Stimulated activated CD4-positive, alpha-beta T cell treated with anti-CD3 and anti-CD28 coated beads, Interleukin-15, amount 100 ng/mL, for 24 hours (primary cell): ENCODE results near the gene CTCF.

ENCODE experiments used
- DNase-seq: peaks from one replicate; pipeline ENCODE4 v3.0.0-alpha.2; 2020

Gene CTCF

DNA sequence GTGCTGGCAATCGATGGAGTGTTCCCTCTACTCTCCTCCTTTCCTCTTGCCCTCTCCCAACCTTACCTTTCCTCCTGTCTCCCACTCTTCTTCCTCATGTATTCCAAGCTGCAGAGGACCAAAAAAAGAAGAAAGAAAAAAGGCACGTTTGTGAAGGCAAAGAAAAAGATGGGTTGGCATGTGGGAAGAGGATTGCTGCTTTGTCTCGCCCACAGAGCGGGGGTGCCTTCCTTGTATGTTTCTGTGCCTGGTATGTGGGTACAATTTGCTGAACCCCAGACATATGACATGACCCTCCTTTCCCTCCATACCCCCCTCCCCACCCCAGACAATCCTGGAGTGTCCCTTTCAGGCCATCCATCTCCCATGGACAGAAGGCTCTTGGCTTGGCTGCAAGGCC is 13.1 kb upstream of the CTCF start:
- no peak for DNase-seq

DNA sequence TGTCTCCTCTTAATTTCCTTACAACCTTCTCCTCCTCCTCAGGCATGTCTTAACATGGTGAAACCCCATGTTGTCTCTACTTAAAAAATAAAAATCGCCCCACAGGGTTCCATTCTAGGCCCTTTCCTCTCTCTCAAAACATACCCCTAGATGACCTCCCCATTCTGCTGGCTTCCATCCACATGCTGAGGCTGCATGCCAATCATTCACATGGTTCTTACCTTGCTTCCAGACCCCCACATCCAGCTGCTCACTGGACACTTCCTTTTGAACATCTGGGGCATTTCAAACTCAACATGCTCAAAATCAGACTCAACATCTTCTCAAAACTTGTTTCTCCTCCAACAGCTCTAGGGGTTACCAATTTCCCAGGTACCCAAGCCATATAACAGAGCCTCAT is 12.4 kb upstream of the CTCF start:
- no peak for DNase-seq

GRCh38 chr16:67551091-67551490 is 11.2 kb upstream of the CTCF start:
- DNase-seq, result no peak

GRCh38 chr16:67551972-67552371 is 10.4 kb upstream of the CTCF start:
- DNase-seq, result no peak

GRCh38 chr16:67552476-67552875 is 9.8 kb upstream of the CTCF start:
- DNase-seq, result no peak

DNA sequence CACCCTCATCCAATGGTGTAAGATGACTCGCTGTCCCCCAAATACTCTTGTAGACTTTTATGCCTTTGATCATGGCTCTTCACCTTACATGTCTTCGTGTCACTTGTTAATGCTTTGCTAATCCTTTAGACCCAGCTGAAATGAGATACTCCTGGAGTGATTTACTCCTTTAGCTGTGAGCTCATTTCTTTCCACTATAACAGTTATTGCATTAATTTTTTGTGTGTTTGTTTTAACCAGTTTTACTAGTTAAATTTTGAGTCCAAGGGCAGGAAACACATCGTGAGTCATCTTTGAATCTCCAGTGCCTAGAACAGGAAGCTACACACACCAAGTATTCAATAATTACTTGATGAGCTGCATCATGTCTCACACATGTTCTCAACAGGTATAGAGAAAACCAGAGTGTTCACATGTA is 6.5 kb upstream of the CTCF start:
- DNase-seq, result no peak

DNA sequence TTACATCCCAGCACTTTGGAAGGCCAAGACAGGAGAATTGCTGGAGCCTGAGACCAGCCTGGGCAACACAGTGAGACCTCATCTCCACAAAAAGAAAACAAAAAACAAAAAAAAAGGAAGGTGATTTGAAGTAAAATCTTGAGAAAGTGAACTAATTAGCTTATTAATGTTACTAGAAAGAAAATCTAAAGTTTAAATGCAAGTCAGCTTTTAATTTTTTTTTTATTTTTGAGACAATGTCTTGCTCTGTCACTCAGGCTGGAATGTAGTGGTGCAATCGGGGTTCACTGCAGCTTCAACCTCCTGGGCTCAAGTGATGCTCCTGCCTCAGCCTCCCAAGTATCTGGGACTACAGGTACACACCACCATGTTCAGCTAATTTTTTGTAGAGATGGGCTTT is 3.5 kb upstream of the CTCF start:
- DNase-seq, result no peak

GRCh38 chr16:67560827-67561342 is 1.4 kb upstream of the CTCF start:
- no peak for DNase-seq

GRCh38 chr16:67561501-67561823 is 864 bp upstream of the CTCF start:
- no peak for DNase-seq

DNA sequence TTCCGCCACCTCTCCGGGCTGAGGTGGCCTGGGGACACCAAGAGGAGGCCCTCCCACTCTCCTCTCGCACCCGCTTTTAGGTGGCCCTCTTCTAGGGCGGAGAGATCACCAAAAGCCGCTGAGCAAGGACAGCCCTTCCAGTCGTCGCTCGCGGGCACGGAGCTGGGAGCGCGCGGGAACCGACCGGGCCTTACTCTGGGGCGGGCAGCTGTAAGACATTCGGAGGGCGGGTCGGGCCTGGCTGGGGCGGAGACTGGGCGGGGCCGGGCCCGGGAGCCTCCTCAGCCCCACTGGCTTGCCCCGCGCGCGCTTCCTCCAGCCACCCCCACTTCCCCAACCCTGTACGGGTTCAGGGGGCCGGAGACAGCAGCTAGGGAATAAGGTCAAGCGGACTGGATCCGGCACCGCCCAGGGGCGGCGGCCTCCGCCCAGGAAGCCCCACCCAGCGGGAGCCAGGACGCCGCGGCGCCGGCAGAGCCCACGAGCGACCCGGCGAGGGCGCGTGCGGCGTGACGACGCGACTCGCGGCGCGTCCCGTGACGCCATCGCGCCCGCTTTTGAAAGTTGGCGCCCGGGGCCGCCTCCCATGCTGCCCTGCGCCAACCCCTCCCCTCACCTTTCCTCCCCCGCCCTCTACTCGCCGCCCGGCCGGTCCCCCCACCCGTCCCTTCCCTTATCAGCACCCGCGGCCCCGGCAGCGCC is 351 bp upstream of the CTCF start:
- peak; percentile 99 for DNase-seq

- peak; percentile 66 for DNase-seq
Observed at GRCh38 chr16:67562918-67563707, 787 bp downstream of the CTCF start.

DNA sequence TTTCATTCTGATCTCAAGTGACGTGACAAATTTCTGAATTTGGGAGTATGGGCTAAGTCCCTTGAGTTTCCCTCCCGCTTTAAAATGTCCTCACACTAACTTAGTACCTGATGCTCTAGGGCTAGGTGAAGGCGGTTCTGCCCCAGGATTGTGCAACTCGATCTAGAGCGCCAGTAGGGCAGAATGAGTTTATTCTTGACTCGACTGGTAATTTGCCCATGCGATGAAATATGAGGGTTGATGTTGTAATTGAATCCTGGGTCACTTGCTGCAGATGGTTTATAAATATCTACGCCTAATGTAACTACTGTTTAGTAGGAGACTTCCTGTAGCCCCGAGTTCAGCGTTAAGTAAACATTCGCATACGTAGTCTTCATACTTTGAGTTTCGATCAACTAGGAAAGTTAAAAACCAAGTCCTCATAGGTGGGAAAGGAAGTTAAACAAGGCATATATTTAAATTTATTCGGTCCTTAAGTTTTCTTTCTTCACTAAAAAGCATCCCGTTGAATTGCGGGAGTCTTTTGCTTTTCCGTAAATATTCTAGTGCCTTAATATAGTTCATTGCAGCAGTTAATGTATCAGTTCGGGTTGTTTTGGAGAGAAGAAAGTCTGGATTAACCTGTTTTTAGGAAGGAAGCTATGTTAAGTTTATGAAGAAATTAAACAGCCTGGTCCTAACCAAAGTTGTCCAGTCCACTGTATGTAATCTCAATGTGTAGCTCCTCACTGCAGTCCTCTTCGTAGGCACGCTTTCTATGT is 1.6 kb downstream of the CTCF start:
- DNase-seq, result peak; percentile 43

DNA sequence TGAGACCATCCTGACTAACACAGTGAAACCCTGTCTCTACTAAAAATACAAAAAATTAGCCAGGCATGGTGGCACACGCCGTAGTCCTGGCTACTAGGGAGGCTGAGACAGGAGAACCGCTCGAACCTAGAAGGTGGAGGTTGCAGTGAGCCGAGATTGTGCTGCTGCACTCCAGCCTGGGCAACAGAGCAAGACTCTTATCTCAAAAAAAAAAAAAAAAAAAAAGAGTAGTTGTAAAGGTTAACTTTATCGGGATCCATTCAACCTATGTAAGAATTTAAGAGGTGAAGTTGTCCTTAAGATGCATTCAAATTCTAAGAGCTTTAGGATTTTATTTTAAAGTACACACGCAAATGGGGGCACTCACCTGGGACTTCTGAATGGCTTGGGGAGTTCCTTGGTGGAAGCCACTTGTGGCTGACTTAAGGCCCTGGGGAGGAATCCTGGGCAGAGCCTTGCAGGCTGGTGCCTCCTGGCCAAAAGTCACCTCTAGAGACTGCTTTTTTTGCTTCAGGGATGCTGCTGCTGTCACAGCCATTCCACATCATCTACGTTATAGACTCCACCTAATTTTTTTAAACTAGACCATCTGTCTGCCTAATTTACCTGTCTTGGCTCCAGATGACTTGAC is 3.3 kb downstream of the CTCF start:
- no peak for DNase-seq

GRCh38 chr16:67571464-67571863 is 9.1 kb downstream of the CTCF start:
- DNase-seq, result no peak

- no peak for DNase-seq
Observed at GRCh38 chr16:67571981-67572431, 9.7 kb downstream of the CTCF start.

GRCh38 chr16:67579686-67580085 is 17.4 kb downstream of the CTCF start:
- DNase-seq, result no peak

- DNase-seq, result no peak
Observed at GRCh38 chr16:67580202-67580601, 17.9 kb downstream of the CTCF start.

DNA sequence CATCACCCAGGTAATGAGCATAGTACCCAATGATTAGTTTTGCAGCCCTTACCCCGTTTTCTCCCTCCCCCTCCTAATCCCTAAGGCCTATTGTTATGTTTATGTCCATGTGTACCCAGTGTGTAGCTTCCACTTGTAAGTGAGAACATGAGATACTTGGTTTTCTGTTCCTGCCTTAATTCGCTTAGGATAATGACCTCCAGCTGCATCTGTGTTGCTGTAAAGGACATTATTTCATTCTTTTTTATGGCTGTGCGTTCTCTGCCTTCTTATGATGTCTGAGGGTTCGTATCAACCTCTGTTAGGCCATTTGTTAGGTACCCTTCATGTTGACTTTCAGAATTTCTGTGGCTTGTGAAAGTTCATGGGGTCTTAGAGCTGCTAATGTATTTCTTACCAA is 31.0 kb downstream of the CTCF start:
- DNase-seq, result no peak

DNA sequence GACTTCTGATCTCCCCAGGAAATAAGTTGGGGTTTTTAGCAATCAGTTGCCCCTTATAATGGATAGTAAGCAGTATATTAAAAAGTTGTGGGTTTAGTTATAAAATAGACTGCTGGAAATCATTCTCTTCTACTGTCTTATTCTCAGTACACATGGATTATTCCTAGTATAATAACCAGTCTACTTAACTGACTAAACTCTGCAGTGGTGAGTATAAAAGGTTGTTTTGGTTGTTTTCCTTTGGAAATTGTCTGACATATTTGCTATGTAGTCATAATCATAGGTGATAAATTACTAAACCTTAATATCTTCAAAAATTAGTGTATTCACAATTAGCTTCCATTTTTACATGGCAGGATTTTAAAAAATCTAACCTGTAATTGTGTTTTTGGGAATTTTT is 31.4 kb downstream of the CTCF start:
- no peak for DNase-seq

- DNase-seq, result no peak
Observed at GRCh38 chr16:67594256-67594915, 32.1 kb downstream of the CTCF start.

DNA sequence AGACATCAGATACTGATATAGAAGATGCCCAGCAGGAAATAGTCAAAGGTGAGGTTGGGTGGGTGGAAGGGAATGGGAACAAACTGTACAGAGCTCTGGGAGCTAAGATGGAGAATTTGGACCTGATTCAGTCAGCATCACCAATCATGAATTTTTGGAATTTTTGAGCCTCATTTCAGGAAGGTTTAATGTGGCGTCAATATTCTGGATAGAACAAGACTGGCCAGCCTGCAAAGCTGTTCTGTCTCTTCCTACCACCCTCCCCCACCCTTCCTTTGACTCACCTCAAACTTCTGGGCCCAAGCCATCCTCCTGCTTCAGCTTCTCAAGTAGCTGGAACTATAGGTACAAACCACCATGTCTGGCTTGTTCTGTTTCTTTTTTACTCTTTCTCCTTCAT is 32.6 kb downstream of the CTCF start:
- peak; percentile 10 for DNase-seq

- no peak for DNase-seq
Observed at GRCh38 chr16:67598527-67598926, 36.2 kb downstream of the CTCF start.

GRCh38 chr16:67605641-67606040 is 43.3 kb downstream of the CTCF start:
- no peak for DNase-seq
